T-helper 2 cell treated with Interferon-gamma antibody and Interleukin-4, amounts not matched to agents 100 ng/mL and 5 ng/mL, for 36 hours (primary cell): Measurements from ENCODE around the gene FOXP4. TPM values are rescaled to one million over a fixed set of nuclear protein-coding genes. Genes with fewer than 3 reads are reported as not detected.

ENCODE experiments used
- intact Hi-C: fragments of 100-400 bp; cut with micrococcal nuclease; formaldehyde crosslinking; loops from one replicate; pipeline ENCODE4 v1.15.1; 2023
- total RNA-seq: library from RNA; stranded (reverse); gene quantifications from 2 replicates; pipeline ENCODE4 v1.2.3, GENCODE V29; 2022

Gene FOXP4
- total RNA-seq, 1 donor from 2014 or later: 5.6 TPM

GRCh38 chr6:41546475-41546865, 289 bp downstream of the FOXP4 start:
- intact Hi-C loops: loop anchor here (1.0 to 5.0 kb wide), 4 partner anchors 14 to 474 kb away; partner anchors contain the start of genes NFYA and OARD1

DNA sequence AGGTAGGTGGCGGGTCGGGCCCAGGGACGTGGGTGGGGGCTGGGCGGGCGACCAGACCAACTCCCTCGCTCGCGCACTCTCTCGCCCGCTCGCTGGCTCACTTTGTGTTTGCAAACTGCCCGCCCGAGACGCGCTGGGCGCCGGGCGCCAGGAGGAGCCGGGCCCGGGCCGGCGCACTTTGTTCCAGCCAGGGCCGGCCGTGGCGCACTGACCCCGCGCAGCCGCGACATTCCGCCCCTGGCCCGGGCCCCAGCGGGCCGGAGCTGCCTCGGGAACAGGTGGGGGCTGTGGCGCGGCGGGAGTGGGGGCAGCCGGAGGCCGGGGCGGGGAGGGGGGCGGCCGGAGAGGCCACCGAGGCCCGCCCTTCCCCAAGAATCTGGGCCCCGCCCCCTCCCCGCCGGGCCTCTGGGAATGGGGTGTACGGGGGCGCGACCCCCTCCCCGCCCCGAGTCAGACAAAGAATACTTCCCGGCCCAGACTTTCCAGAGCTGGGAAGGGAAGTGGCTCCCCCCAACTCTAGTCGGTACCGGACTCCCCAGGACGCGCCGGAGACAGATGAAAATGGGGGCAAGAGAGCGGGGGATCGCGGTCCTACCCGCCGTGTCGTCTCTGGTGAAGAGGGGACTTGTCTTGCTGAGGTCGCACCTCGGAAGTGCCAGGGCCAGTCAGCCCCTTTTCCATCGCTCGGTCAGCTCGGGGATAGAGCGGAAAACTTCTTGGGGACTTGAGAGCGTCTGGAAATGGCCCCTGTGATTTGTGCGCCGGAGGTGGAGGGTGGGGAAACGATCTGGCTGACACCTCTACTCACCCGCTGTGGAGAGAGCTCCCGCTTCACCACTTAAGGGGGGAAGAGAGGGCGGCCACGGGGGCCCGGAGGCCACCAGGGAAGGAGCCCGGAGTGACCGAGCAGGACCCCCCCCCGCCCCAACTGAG, 951 bp downstream of the FOXP4 start:
- intact Hi-C loops: loop anchor here (1.0 to 5.0 kb wide), 4 partner anchors 13 to 475 kb away; partner anchors contain the start of genes NFYA and OARD1

- intact Hi-C loops: loop anchor here (5.0 kb wide), 1 partner anchor 475 kb away; the partner anchor contains the start of genes NFYA and OARD1
Measured at GRCh38 chr6:41547799-41548097, 1.6 kb downstream of the FOXP4 start.

DNA sequence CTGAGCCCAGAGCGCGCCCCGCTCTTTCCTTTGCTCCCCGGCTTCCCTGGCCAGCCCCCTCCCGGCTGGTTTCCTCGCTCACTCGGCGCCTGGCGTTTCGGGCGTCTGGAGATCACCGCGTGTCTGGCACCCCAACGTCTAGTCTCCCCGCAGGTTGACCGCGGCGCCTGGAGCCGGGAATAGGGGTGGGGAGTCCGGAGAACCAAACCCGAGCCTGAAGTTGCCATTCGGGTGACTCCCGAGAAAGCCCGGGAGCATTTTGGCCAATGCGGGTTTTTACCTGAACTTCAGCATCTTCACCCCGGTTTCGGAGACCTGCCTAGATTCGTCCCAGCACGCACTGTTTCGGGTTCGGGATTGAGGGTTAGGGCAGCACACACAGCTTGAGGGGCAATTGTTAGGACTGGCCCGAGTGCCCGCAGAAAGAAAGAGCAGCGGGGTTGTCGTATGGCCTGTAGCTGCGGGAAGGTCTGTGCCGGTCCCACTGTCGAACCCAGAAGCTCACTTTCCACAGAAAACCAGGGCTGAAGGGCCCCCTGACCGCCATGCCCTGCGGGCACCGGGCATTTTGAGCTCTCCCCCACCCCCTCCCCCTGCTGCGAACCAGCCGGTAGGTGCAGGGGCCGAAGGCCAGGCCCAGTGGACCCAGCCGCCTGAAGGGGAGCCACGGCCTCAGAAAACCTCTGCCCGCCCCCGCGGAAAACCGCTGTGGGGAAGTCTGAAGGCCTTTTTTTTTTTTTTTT, 2.1 kb downstream of the FOXP4 start:
- intact Hi-C loops: loop anchor here (5.0 kb wide), 1 partner anchor 476 kb away; the partner anchor contains the start of genes NFYA and OARD1

GRCh38 chr6:41548841-41549642, 2.9 kb downstream of the FOXP4 start:
- intact Hi-C loops: loop anchor here (5.0 kb wide), 1 partner anchor 477 kb away; the partner anchor contains the start of genes NFYA and OARD1

DNA sequence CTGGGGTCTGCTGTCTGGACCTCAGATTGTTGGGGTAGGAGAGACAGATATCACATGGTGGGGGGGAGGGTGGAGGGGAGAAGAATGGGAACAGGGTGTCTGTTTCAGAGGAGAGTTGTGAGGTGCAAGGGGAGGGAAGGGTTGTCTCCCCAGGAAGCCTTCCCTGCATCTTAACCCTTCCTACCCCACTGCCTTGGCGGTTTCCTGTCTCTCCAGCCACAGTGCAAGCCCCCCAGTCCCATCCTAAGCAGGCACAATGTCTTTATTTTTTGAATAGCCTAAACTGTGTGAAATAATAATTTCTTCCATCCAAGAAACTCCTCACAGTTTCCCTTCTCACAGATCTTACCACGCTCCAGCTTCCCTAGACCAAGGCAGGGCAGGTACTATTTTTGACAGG, 3.5 kb downstream of the FOXP4 start:
- intact Hi-C loops: loop anchor here (5.0 kb wide), 1 partner anchor 477 kb away; the partner anchor contains the start of genes NFYA and OARD1

DNA sequence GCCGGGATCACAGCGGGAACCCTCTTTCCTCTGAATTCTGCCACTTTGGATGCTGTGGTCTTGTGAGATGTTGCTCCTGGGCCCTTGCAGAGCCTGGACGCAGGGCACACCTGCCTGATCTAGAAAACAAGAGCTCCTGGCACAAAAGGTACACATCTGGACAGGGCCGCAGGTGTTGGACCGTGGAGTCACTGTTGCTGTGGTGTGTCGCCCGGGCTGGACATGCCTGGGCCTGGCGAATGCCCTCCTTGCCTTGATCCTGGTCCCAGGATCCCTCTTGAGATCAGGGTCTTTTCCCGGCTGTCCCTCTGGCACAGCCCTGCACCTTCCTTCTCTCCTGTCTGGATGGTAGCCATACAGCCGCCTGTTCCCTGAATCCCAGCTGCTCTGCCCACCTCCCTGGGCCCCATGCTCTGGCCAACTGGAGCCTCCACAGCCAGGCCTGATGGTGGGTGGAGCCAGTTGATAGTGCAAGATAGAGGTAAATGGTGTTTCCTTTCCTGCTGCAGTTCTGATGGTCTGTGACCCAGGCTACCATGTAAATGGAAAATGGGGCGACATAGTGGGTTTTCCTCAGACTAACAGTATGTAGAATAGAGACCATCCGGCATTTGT, 5.0 kb downstream of the FOXP4 start:
- intact Hi-C loops: no loop called here

GRCh38 chr6:41551857-41552256, 5.7 kb downstream of the FOXP4 start:
- intact Hi-C loops: no loop called here

- intact Hi-C loops: no loop called here
Measured at GRCh38 chr6:41552723-41553122, 6.5 kb downstream of the FOXP4 start.

DNA sequence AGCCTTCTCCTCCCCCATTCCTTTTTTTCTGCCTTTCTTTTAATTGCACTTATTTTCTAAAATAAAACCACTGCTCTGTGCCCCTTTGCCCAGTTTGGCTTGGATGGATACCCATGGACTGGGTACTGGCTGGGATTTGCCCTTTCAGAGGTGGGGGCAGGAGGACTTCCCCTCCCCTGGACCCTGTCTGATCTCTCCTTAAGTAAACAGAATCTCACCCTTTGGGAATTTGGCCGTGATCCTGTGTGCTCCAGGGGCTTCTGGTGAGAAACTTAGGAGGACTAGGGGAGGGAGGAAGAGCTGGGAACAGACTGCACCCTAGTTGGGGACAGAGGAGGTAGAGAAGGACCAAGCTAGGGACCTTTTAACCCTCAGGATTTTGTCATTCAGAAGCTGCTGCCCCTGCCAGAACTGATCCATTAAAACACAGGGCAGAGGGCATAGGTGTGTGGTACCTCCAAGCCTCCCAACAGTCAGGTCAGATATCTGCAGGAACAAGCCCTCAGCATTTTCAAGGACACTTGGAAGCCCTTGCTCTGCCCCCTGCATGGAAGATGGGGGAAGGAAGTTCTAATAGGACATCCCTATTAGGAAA, 7.3 kb downstream of the FOXP4 start:
- intact Hi-C loops: no loop called here

GRCh38 chr6:41555326-41556300, 9.4 kb downstream of the FOXP4 start:
- intact Hi-C loops: no loop called here

DNA sequence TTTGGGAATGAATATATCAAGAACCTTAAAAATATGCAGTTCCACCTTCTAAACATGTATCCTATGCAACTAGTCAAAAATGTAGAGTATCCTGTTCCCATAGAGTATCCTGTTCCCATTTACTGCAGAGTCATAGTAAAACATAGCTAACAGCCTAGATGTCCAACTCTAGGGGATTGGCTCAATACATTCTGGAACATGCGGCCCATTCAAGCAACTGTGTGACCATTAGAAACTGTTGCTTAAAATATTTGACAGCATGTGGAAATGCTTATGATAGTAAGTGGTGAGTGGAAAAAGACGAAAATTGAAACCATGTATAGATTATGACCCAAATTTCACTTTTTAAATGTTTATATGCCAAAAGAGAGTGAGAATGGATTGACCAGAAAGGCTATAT, 11.2 kb downstream of the FOXP4 start:
- intact Hi-C loops: no loop called here

- intact Hi-C loops: no loop called here
Measured at GRCh38 chr6:41558033-41558807, 12.0 kb downstream of the FOXP4 start.

GRCh38 chr6:41559655-41560427, 13.7 kb downstream of the FOXP4 start:
- intact Hi-C loops: loop anchor here (1.0 kb wide), 1 partner anchor 14 kb away; the partner anchor contains the start of gene FOXP4

GRCh38 chr6:41560431-41561192, 14.4 kb downstream of the FOXP4 start:
- intact Hi-C loops: loop anchor here (1.0 kb wide), 2 partner anchors 14 to 32 kb away; partner anchors contain the start of gene FOXP4

GRCh38 chr6:41561416-41561815, 15.2 kb downstream of the FOXP4 start:
- intact Hi-C loops: loop anchor here (1.0 kb wide), 1 partner anchor 31 kb away; no protein-coding TSS in a partner anchor
